Activated T-cell treated with anti-CD3 and anti-CD28 coated beads, Interleukin-2, amount 50 U/mL, for 4 hours (primary cell): ENCODE results near the gene MRPL50. TPM values are rescaled to one million over a fixed set of nuclear protein-coding genes. Genes with fewer than 3 reads are reported as not detected.

Source experiments
- ATAC-seq, 2 donors: fragments of 200-7000 bp; cut with Tn5 transposase; one replicate each; pipeline ENCODE4 v1.10.0; 2021
- DNase-seq: peaks from one replicate; pipeline ENCODE4 v3.0.0-alpha.2; 2020
- H3K27me3 Mint-ChIP-seq: one replicate; pipeline ENCODE4 v1.8.0; 2021; ENCODE audit warnings: low read depth, mixed read lengths
- H3K36me3 Mint-ChIP-seq: one replicate; pipeline ENCODE4 v1.8.0; 2022; ENCODE audit warnings: mixed read lengths; ENCODE audit not compliant: insufficient read depth
- H3K4me1 Mint-ChIP-seq: one replicate; pipeline ENCODE4 v1.8.0; 2021; ENCODE audit warnings: low read depth, mixed read lengths
- H3K4me3 Mint-ChIP-seq: one replicate; pipeline ENCODE4 v1.8.0; 2021; ENCODE audit warnings: mild to moderate bottlenecking, moderate library complexity, mixed read lengths
- H3K9me3 Mint-ChIP-seq: one replicate; pipeline ENCODE4 v1.8.0; 2021; ENCODE audit warnings: mixed read lengths
- total RNA-seq, 3 donors: library from RNA; stranded (reverse); gene quantifications; one replicate each; pipeline ENCODE4 v1.2.1, GENCODE V29; 2021

The MRPL50 gene
- total RNA-seq, 3 donors from 2014 or later, result 18.8 to 19.8 (median 19.6) TPM

- no peak overlapping the region for H3K4me3 Mint-ChIP-seq
- H3K36me3 Mint-ChIP-seq, result no peaks in the 10 kb centered on the region
- peaks cover 21% of the 10 kb centered on the region for H3K27me3 Mint-ChIP-seq
- peaks cover 11% of the 10 kb centered on the region for H3K9me3 Mint-ChIP-seq
- no peak for ATAC-seq
- DNase-seq, result no peak
- no peaks in the 10 kb centered on the region for H3K4me1 Mint-ChIP-seq
Measured at GRCh38 chr9:101375546-101375945, 22.9 kb downstream of the MRPL50 start.

DNA sequence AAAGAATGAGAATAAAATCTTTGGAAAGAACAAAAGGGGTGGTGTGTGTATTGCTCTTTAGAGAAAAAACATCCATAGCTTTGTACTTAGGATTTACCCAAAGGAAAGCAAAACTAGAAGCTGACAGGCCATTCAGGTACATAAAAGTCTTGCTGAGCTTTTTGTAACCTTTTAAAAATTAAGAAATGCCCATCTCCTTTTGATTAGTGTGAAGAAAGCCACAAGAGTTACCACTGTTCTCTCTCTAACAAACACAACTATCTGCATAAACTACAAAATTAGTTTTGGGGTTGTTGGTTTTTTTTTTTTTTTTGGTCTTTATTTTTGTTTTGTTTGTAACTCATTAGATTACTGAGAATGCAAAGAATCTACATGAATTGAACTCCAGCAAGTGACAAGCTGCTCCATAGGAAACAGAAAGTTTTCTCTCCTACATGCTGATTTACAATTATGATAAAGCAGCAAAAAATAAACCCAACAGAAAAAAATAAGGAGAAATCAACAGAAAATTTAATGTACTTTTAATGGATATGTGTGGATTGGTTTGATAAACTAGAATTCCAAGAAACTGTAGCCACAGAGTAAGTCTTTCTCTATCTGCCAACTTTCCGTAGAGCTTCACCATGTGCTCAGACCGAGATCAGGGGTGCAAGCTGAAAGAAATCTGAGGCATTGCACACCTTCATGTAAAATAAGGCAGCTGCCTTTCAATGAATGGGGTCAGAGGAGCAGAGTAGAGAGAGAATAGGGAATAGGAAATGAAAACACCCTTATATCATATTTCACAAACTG lies 25.9 kb downstream of the MRPL50 start:
- peaks cover 14% of the 10 kb centered on the region for H3K27me3 Mint-ChIP-seq
- DNase-seq, result no peak
- no peaks in the 10 kb centered on the region for H3K4me1 Mint-ChIP-seq
- peaks cover 4% of the 10 kb centered on the region for H3K9me3 Mint-ChIP-seq
- H3K36me3 Mint-ChIP-seq, result no peaks in the 10 kb centered on the region
- no peak overlapping the region for H3K4me3 Mint-ChIP-seq
- no peak for ATAC-seq

DNA sequence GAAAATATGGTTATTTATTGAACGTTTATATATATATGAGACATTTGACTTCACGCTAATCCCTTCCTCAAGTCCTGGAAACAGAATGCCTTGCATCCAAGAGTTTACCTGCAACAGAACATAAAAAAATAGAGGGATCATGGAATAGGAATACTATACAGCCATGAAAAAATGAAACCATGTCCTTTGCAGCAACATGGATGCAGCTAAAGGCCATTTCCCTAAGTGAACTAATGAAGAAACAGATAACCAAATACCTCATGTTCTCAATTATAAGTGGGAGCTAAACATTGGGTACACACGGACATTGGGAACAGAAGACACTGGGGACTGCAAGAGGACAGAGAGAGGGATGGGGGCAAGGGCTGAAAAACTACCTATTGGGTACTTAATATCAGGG lies 26.6 kb downstream of the MRPL50 start:
- no peak overlapping the region for H3K4me3 Mint-ChIP-seq
- H3K27me3 Mint-ChIP-seq, result peaks cover 9% of the 10 kb centered on the region
- H3K36me3 Mint-ChIP-seq, result no peaks in the 10 kb centered on the region
- H3K4me1 Mint-ChIP-seq, result no peaks in the 10 kb centered on the region
- peaks cover 3% of the 10 kb centered on the region for H3K9me3 Mint-ChIP-seq
- DNase-seq, result no peak
- ATAC-seq, result no peak

- Mint-ChIP-seq H3K27me3 (no peaks in the 10 kb centered on the region), H3K4me1 (no peaks in the 10 kb centered on the region), H3K36me3 (no peaks in the 10 kb centered on the region), H3K9me3 (no peaks in the 10 kb centered on the region), H3K4me3 (no peak overlapping the region)
- no peak for DNase-seq
- no peak for ATAC-seq
Measured at GRCh38 chr9:101369884-101370531, 28.4 kb downstream of the MRPL50 start.

GRCh38 chr9:101369286-101369685 lies 29.1 kb downstream of the MRPL50 start:
- no peaks in the 10 kb centered on the region for H3K9me3 Mint-ChIP-seq

GRCh38 chr9:101367323-101367722 lies 31.1 kb downstream of the MRPL50 start:
- no peaks in the 10 kb centered on the region for H3K4me1 Mint-ChIP-seq
- DNase-seq (no peak), ATAC-seq (no peak)
- H3K4me3 Mint-ChIP-seq, result no peak overlapping the region
- no peaks in the 10 kb centered on the region for H3K27me3 Mint-ChIP-seq
- no peaks in the 10 kb centered on the region for H3K9me3 Mint-ChIP-seq
- no peaks in the 10 kb centered on the region for H3K36me3 Mint-ChIP-seq

More at GRCh38 chr9:101369286-101369685, 29.1 kb downstream of the MRPL50 start:
- DNase-seq (no peak), ATAC-seq (no peak)
- H3K4me3 Mint-ChIP-seq, result no peak overlapping the region
- H3K27me3 Mint-ChIP-seq, result no peaks in the 10 kb centered on the region
- no peaks in the 10 kb centered on the region for H3K4me1 Mint-ChIP-seq
- H3K36me3 Mint-ChIP-seq, result no peaks in the 10 kb centered on the region

GRCh38 chr9:101366038-101366756 lies 32.2 kb downstream of the MRPL50 start:
- ATAC-seq (no peak), DNase-seq (no peak)
- H3K27me3 Mint-ChIP-seq, result no peaks in the 10 kb centered on the region
- no peaks in the 10 kb centered on the region for H3K36me3 Mint-ChIP-seq
- H3K9me3 Mint-ChIP-seq, result no peaks in the 10 kb centered on the region
- no peak overlapping the region for H3K4me3 Mint-ChIP-seq
- no peaks in the 10 kb centered on the region for H3K4me1 Mint-ChIP-seq

DNA sequence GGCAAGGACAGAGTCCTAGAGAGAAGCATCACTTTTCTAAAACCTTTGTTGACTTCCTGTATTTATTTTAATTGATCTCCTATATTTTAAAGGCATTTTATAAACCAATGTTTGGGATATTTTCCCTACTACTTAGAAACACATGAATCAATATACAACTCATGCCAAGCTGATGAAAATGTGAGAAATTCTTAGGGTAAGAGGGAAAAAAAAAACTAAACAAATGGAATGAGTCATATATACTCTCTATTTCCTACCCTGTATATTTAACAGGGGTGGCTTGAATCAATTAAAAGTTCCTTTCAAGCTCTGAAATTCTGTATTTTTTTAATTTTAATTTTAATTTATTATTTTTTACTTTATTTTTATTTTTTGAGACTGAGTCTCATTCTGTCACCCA lies 33.2 kb downstream of the MRPL50 start:
- no peaks in the 10 kb centered on the region for H3K9me3 Mint-ChIP-seq
- DNase-seq (no peak), ATAC-seq (no peak)
- no peaks in the 10 kb centered on the region for H3K27me3 Mint-ChIP-seq
- H3K4me1 Mint-ChIP-seq, result no peaks in the 10 kb centered on the region
- no peaks in the 10 kb centered on the region for H3K36me3 Mint-ChIP-seq
- no peak overlapping the region for H3K4me3 Mint-ChIP-seq

GRCh38 chr9:101362450-101362849 lies 36.0 kb downstream of the MRPL50 start:
- Mint-ChIP-seq H3K4me1 (no peaks in the 10 kb centered on the region), H3K27me3 (no peaks in the 10 kb centered on the region)
- ATAC-seq, result no peak

DNA sequence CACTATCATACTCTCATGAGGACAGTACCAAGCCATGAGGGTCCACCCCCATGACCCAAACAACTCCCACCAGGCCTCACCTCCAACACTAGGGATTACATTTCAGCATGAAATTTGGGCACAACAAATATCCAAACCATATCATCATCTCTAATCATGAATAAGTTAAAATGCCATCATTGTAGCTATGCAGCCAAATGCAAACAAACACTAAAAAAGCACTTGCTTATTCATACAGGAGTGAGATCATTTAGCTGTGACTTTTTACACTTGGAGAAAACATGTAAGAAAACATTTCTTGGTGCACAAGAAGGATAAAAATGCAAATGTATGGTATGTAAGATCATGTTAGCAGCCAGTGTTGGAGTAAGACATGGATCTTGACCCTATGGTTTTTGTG lies 37.8 kb downstream of the MRPL50 start:
- no peaks in the 10 kb centered on the region for H3K4me1 Mint-ChIP-seq
- no peaks in the 10 kb centered on the region for H3K36me3 Mint-ChIP-seq
- ATAC-seq (no peak), DNase-seq (no peak)
- H3K27me3 Mint-ChIP-seq, result no peaks in the 10 kb centered on the region
- no peaks in the 10 kb centered on the region for H3K9me3 Mint-ChIP-seq
- H3K4me3 Mint-ChIP-seq, result no peak overlapping the region

More at GRCh38 chr9:101362450-101362849, 36.0 kb downstream of the MRPL50 start:
- no peaks in the 10 kb centered on the region for H3K36me3 Mint-ChIP-seq
- H3K9me3 Mint-ChIP-seq, result no peaks in the 10 kb centered on the region
- H3K4me3 Mint-ChIP-seq, result no peak overlapping the region
- no peak for DNase-seq

DNA sequence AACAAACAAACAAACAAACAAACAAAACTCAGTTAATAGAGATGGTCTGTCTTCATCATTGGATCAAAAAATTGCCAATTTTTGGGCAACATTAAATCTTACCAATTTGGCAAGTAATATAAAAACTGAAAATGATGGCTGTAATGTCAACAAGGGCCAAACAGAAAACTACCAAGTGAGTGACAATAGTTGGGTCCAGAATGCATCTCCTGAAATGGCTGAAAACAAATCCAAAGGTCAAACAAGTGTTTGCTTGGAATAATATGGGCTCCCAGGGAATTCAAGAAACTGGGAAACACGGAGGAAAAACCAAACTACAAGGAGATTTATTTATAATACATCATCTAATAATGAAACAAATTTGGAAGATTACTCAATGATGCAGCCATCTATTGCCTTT lies 38.7 kb downstream of the MRPL50 start:
- no peaks in the 10 kb centered on the region for H3K27me3 Mint-ChIP-seq
- no peaks in the 10 kb centered on the region for H3K9me3 Mint-ChIP-seq
- DNase-seq (no peak), ATAC-seq (no peak)
- no peaks in the 10 kb centered on the region for H3K36me3 Mint-ChIP-seq
- no peak overlapping the region for H3K4me3 Mint-ChIP-seq
- H3K4me1 Mint-ChIP-seq, result no peaks in the 10 kb centered on the region

- Mint-ChIP-seq H3K9me3 (no peaks in the 10 kb centered on the region), H3K4me1 (no peaks in the 10 kb centered on the region), H3K36me3 (no peaks in the 10 kb centered on the region), H3K4me3 (no peak overlapping the region), H3K27me3 (no peaks in the 10 kb centered on the region)
- ATAC-seq (no peak), DNase-seq (no peak)
Measured at GRCh38 chr9:101356619-101357018, 41.8 kb downstream of the MRPL50 start.

- DNase-seq, result no peak
- H3K4me3 Mint-ChIP-seq, result no peak overlapping the region
- ATAC-seq, result no peak
- no peaks in the 10 kb centered on the region for H3K36me3 Mint-ChIP-seq
- peaks cover 2% of the 10 kb centered on the region for H3K27me3 Mint-ChIP-seq
- no peaks in the 10 kb centered on the region for H3K4me1 Mint-ChIP-seq
- no peaks in the 10 kb centered on the region for H3K9me3 Mint-ChIP-seq
Measured at GRCh38 chr9:101354765-101355708, 43.4 kb downstream of the MRPL50 start.
